H9 (cell line): Measurements from ENCODE around the gene WEE1. TPM values are rescaled to one million over a fixed set of nuclear protein-coding genes. Genes with fewer than 3 reads are reported as not detected.

Experiments
- DNase-seq: peaks from one replicate; pipeline ENCODE4 v3.0.0-alpha.2; 2017
- H2AFZ ChIP-seq: one replicate; pipeline ENCODE4 v1.6.1; 2013; ENCODE audit warnings: mild to moderate bottlenecking, low read length, control low read depth, moderate library complexity
- H2AK5ac ChIP-seq: 2 replicates; pipeline ENCODE4 v1.6.1; 2013; ENCODE audit warnings: low read length, control low read depth, mixed read lengths; ENCODE audit not compliant: insufficient read length
- H2BK120ac ChIP-seq: one replicate; pipeline ENCODE4 v1.6.1; 2013; ENCODE audit warnings: low read depth, mild to moderate bottlenecking, low read length, control low read depth, inconsistent platforms; ENCODE audit not compliant: poor library complexity, severe bottlenecking
- H2BK12ac ChIP-seq: 2 replicates; pipeline ENCODE4 v1.6.1; 2013; ENCODE audit warnings: low read length, control low read depth, mixed read lengths, low read depth; ENCODE audit not compliant: insufficient read length
- H2BK15ac ChIP-seq: 2 replicates; pipeline ENCODE4 v1.6.1; 2013; ENCODE audit warnings: low read depth, low read length, control low read depth
- H2BK20ac ChIP-seq: one replicate; pipeline ENCODE4 v1.6.1; 2013; ENCODE audit warnings: low read depth, mild to moderate bottlenecking, low read length, control low read depth, inconsistent platforms; ENCODE audit not compliant: poor library complexity, severe bottlenecking
- H2BK5ac ChIP-seq: 2 replicates; pipeline ENCODE4 v1.6.1; 2013; ENCODE audit warnings: low read length, control low read depth, mixed read lengths; ENCODE audit not compliant: insufficient read length
- H3K14ac ChIP-seq: 2 replicates; pipeline ENCODE4 v1.6.1; 2013; ENCODE audit warnings: low read length, control low read depth; ENCODE audit not compliant: insufficient read depth
- H3K18ac ChIP-seq: 2 replicates; pipeline ENCODE4 v1.6.1; 2013; ENCODE audit warnings: low read depth, mild to moderate bottlenecking, mixed read lengths, low read length, control low read depth; ENCODE audit not compliant: insufficient read length
- H3K23ac ChIP-seq: 2 replicates; pipeline ENCODE4 v1.6.1; 2013; ENCODE audit warnings: low read length, control low read depth, mixed read lengths, low read depth; ENCODE audit not compliant: insufficient read length
- H3K23me2 ChIP-seq: 2 replicates; pipeline ENCODE4 v1.6.1; 2013; ENCODE audit warnings: low read depth, mild to moderate bottlenecking, mixed read lengths, low read length, control low read depth; ENCODE audit not compliant: insufficient read length, poor library complexity, severe bottlenecking
- H3K27ac ChIP-seq: 2 replicates; pipeline ENCODE4 v1.5.1; 2013; ENCODE audit warnings: low read length, control low read depth, mixed read lengths, low read depth; ENCODE audit not compliant: insufficient read length
- H3K27me3 ChIP-seq: 2 replicates; pipeline ENCODE4 v1.6.1; 2013; ENCODE audit warnings: low read length, control low read depth, inconsistent platforms; ENCODE audit not compliant: insufficient read depth
- H3K4ac ChIP-seq: 2 replicates; pipeline ENCODE4 v1.6.1; 2013; ENCODE audit warnings: low read depth, mild to moderate bottlenecking, control low read depth, inconsistent platforms, low read length, moderate library complexity
- H3K4me1 ChIP-seq: 2 replicates; pipeline ENCODE4 v1.6.1; 2013; ENCODE audit warnings: low read length, control low read depth, inconsistent platforms; ENCODE audit not compliant: insufficient read depth
- H3K4me2 ChIP-seq: 2 replicates; pipeline ENCODE4 v1.6.1; 2013; ENCODE audit warnings: low read length, control low read depth, mixed read lengths; ENCODE audit not compliant: insufficient read length, insufficient read depth
- H3K56ac ChIP-seq: 2 replicates; pipeline ENCODE4 v1.6.1; 2013; ENCODE audit warnings: low read depth, mild to moderate bottlenecking, mixed read lengths, low read length, control low read depth; ENCODE audit not compliant: insufficient read length
- H3K79me1 ChIP-seq: 2 replicates; pipeline ENCODE4 v1.6.1; 2013; ENCODE audit warnings: low read depth, mild to moderate bottlenecking, moderate library complexity, low read length, control low read depth, inconsistent platforms; ENCODE audit not compliant: insufficient read depth, poor library complexity, severe bottlenecking
- H3K79me2 ChIP-seq: 2 replicates; pipeline ENCODE4 v1.6.1; 2013; ENCODE audit warnings: low read length, control low read depth, inconsistent platforms; ENCODE audit not compliant: insufficient read depth
- H3K9ac ChIP-seq: 2 replicates; pipeline ENCODE4 v1.6.1; 2013; ENCODE audit warnings: low read length, control low read depth, mixed read lengths; ENCODE audit not compliant: insufficient read length; ENCODE audit errors: extremely low read depth
- H3K9me3 ChIP-seq: one replicate; pipeline ENCODE4 v1.6.1; 2013; ENCODE audit warnings: low read depth, low read length, inconsistent platforms; ENCODE audit not compliant: control insufficient read depth
- H3T11ph ChIP-seq: one replicate; pipeline ENCODE4 v1.6.1; 2013; ENCODE audit warnings: mild to moderate bottlenecking, low read length, control low read depth, inconsistent platforms
- H4K20me1 ChIP-seq: one replicate; pipeline ENCODE4 v1.6.1; 2013; ENCODE audit not compliant: control insufficient read depth, insufficient read length, insufficient read depth
- H4K5ac ChIP-seq: 2 replicates; pipeline ENCODE4 v1.6.1; 2013; ENCODE audit warnings: low read depth, mild to moderate bottlenecking, mixed read lengths, low read length, control low read depth; ENCODE audit not compliant: insufficient read length
- H4K8ac ChIP-seq: replicated peaks from 2 replicates; pipeline ENCODE4 v1.6.1; 2013; ENCODE audit warnings: low read length, control low read depth, mixed read lengths, low read depth; ENCODE audit not compliant: insufficient read length
- H4K91ac ChIP-seq: 2 replicates; pipeline ENCODE4 v1.6.1; 2013; ENCODE audit warnings: low read depth, mild to moderate bottlenecking, moderate library complexity, mixed read lengths, low read length, control low read depth; ENCODE audit not compliant: insufficient read length
- H3K27ac Mint-ChIP-seq, 3 experiments: 2 replicates in 2 of 3; 3 replicates in 1 of 3; pipeline ENCODE4 v1.8.0; 2020 to 2021; ENCODE audit warnings: mixed read lengths in 3 of 3, mild to moderate bottlenecking in 1 of 3, moderate library complexity in 1 of 3
- H3K27me3 Mint-ChIP-seq: 2 replicates; pipeline ENCODE4 v1.8.0; 2021; ENCODE audit warnings: low read depth, mild to moderate bottlenecking, moderate library complexity, mixed read lengths
- H3K36me3 Mint-ChIP-seq, 3 experiments: 2 replicates in 2 of 3; 3 replicates in 1 of 3; pipeline ENCODE4 v1.8.0; 2020 to 2021; ENCODE audit warnings: low read depth in 3 of 3, mixed read lengths in 3 of 3; ENCODE audit not compliant: insufficient read depth in 1 of 3
- H3K4me1 Mint-ChIP-seq, 2 experiments: 2 replicates each; pipeline ENCODE4 v1.8.0; 2020; ENCODE audit warnings: mixed read lengths in 2 of 2
- H3K4me3 Mint-ChIP-seq, 2 experiments: 2 replicates in 1 of 2; 3 replicates in 1 of 2; pipeline ENCODE4 v1.8.0; 2020 to 2021; ENCODE audit warnings: mild to moderate bottlenecking in 2 of 2, mixed read lengths in 2 of 2, moderate library complexity in 1 of 2
- H3K9me3 Mint-ChIP-seq, 2 experiments: 2 replicates in 1 of 2; 3 replicates in 1 of 2; pipeline ENCODE4 v1.8.0; 2020; ENCODE audit warnings: mild to moderate bottlenecking in 2 of 2, mixed read lengths in 2 of 2, moderate library complexity in 1 of 2
- CTCF ChIP-seq: fragments of 200-600 bp; sonication (generic); conservative IDR thresholded peaks from 3 replicates; pipeline ENCODE4 v1.8.0; 2021; ENCODE audit warnings: antibody characterized with exemption, mild to moderate bottlenecking
- WGBS: extraction: QIAGEN DNeasy Blood & Tissue Kit; methylation state at CpG from one replicate; pipeline ENCODE4 v1.1.7; 2013; ENCODE audit warnings: missing lambda C conversion rate, low lambda C conversion rate, mixed read lengths; ENCODE audit not compliant: insufficient read length; ENCODE audit errors: extremely low coverage; 5-methylcytosine and 5-hydroxymethylcytosine counted together
- total RNA-seq: library from RNA; stranded (reverse); gene quantifications from 2 replicates; pipeline ENCODE4 v1.2.1, GENCODE V29; 2021

WEE1 gene
- total RNA-seq, 1 experiment from 2014 or later = 142 TPM

DNA sequence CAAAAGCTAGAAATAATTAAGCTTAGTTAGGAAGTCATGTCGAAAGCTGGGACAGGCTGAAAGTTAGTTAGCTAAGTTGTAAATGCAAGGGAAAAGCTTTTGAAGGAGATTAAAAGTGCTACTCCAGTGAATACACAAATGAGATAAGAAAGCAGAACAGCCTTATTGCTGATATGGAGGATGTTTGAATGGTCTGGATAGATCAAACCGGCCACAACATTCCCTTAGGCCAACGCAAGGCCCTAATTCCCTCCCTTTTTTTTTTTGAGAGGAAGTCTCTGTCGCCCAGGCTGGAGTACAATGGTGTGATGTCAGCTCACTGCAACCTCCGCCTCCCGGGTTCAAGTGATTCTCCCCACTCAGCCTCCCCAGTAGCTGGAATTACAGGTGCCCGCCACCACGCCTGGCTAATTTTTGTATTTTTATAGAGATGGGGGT lies 23.3 kb upstream of the WEE1 start:
- H3K27me3 Mint-ChIP-seq = no peaks in the 10 kb centered on the region

More for the DNA sequence above, 23.3 kb upstream of the WEE1 start:
- Histone ChIP-seq H2BK15ac (no peak overlapping the region), H3K4me2 (no peak overlapping the region), H3K27ac (no peak overlapping the region), H3K23ac (no peak overlapping the region), H3K56ac (no peak overlapping the region), H2BK20ac (no peak overlapping the region), H4K91ac (no peak overlapping the region), H3K9ac (no peak overlapping the region), H2BK5ac (no peak overlapping the region), H2AK5ac (no peak overlapping the region), H3K79me2 (no peaks in the 10 kb centered on the region), H3K23me2 (no peaks in the 10 kb centered on the region), H3K14ac (no peak overlapping the region), H4K20me1 (no peaks in the 10 kb centered on the region), H2BK120ac (no peak overlapping the region), H2BK12ac (no peak overlapping the region), H4K8ac (no peak overlapping the region), H3K9me3 (no peaks in the 10 kb centered on the region), H2AFZ (no peak overlapping the region), H3T11ph (no peak overlapping the region), H3K27me3 (no peaks in the 10 kb centered on the region), H3K4me1 (no peaks in the 10 kb centered on the region), H4K5ac (no peak overlapping the region), H3K79me1 (no peaks in the 10 kb centered on the region), H3K4ac (no peak overlapping the region), H3K18ac (no peak overlapping the region)
- Mint-ChIP-seq H3K4me3 (no peak overlapping the region), H3K4me1 (peaks cover 4 to 6% of the 10 kb centered on the region in 2 experiments), H3K27ac (no peak overlapping the region), H3K36me3 (peaks cover 10 to 11% (median 10%) of the 10 kb centered on the region in 3 experiments), H3K9me3 (peaks cover 10 to 12% of the 10 kb centered on the region in 2 experiments)
- WGBS = no CpG with 5 or more reads among the region's 8 CpGs
- no peak for DNase-seq
- TF ChIP-seq CTCF = no peak
